ENCODE measurements around the gene STX3. TPM values are rescaled to one million over a fixed set of nuclear protein-coding genes. Genes with fewer than 3 reads are reported as not detected.

Gene STX3
- total and polyA plus RNA-seq, 2 of the 13 experiments (the other 11 are each of a cell fraction or from before 2014, with no cell fraction given): 16.5 to 24.0 TPM

DNA sequence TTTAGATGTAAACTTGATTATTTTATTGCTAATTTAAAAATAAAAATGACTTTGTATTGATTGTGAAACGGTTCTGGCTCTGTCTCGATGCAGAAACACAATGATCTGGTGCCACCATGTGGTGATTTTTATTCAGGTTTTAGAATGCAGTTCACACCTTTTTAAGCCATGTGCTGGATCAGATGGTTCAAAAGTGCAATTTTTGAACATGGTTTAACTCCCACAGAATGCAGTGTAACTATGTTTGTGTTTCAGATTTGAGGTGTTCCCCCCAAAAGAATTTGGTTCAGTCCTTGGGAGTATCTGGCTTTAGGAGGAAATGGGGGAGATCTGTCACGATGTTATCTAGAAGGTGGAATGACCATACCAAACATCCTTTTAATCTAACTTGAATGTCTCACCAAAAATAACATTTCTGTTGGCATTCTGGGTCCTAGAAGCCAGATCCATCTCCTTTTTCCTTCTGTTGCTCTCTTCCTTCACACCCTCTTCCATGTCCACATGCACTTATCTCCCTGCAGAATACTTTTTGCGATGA, 47.5 kb downstream of the STX3 start (continued):
- TF ChIP-seq, protein P1, sequence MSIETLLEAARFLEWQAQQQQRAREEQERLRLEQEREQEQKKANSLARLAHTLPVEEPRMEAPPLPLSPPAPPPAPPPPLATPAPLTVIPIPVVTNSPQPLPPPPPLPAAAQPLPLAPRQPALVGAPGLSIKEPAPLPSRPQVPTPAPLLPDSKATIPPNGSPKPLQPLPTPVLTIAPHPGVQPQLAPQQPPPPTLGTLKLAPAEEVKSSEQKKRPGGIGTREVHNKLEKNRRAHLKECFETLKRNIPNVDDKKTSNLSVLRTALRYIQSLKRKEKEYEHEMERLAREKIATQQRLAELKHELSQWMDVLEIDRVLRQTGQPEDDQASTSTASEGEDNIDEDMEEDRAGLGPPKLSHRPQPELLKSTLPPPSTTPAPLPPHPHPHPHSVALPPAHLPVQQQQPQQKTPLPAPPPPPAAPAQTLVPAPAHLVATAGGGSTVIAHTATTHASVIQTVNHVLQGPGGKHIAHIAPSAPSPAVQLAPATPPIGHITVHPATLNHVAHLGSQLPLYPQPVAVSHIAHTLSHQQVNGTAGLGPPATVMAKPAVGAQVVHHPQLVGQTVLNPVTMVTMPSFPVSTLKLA (IDR thresholded peaks at IDR 0.05): 0 out of 2 replicates have a peak, but pooled peaks have one; percentile 11
- TF ChIP-seq ZBTB25 (CRISPR knock-in tag; IDR thresholded peaks at IDR 0.05): 0 out of 2 replicates have a peak, but pooled peaks have one; percentile 35
- TF ChIP-seq ARHGAP35 (CRISPR knock-in tag; IDR thresholded peaks at IDR 0.05; ENCODE audit: borderline replicate concordance): no peak
- TF ChIP-seq SMC3 (IDR thresholded peaks at IDR 0.05; ENCODE audit: low read length): peak; percentile 76

DNA sequence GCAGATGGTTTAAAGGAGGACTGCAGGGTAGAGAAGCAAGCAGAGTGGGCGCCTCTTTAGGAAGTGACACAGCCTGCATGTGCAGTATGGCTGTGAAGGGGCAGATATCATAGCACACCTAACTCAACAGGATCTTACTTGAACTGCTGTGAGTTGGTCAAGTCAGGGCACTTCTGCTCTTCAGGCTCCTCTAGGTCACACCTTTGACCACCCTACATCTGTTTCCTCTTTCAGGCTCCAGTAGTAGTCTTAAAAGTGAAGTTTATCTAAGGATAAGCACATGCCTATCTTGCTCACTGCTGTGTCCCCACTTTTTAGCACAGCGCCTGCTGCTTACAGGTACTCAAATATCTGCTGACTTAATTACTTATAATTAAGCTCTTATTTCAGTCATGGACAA, 48.9 kb downstream of the STX3 start:
- no peak for FAIRE-seq
- Histone ChIP-seq H3K4me2 (ENCODE audit: low read depth, low read length) (no peak overlapping the region), H3K27ac (ENCODE audit: extremely low read length, insufficient read depth, low read length) (no peak overlapping the region), H3K4me3 (replicated peaks in 1 of 3; ENCODE audit: insufficient read depth in 1 of 3, low read depth in 2 of 3, low read length in 3 of 3) (no peak overlapping the region), H3K36me3 (replicated peaks in 1 of 2; ENCODE audit: control insufficient read depth in 1 of 2, insufficient read depth in 2 of 2, low read length in 2 of 2) (peaks cover 8 to 25% of the 10 kb centered on the region in 2 experiments), H3K9ac (ENCODE audit: insufficient read depth, low read depth, low read length) (no peak overlapping the region), H4K20me1 (ENCODE audit: insufficient read depth, low read length) (no peaks in the 10 kb centered on the region), H2AFZ (ENCODE audit: low read length) (no peak overlapping the region), H3K4me1 (ENCODE audit: insufficient read depth, low read length) (peaks cover 25% of the 10 kb centered on the region), H3K79me2 (ENCODE audit: insufficient read depth, low read length) (no peaks in the 10 kb centered on the region), H3K27me3 (ENCODE audit: control insufficient read depth in 1 of 2, insufficient read depth in 2 of 2, low read length in 2 of 2) (no peaks in the 10 kb centered on the region), H3K9me3 (ENCODE audit: low read length) (no peaks in the 10 kb centered on the region)
- ChIA-PET POLR2A (no interaction called here), CTCF (ENCODE audit: low intra/inter-chr PET ratio, low total read pairs) (no interaction called here)
- DNase-seq (ENCODE audit: low spot score): no peak
- WGBS (ENCODE audit: low lambda C conversion rate): 91% methylated on average over 2 of the region's 2 CpGs
- in situ Hi-C loops (cut with HindIII; ENCODE audit: extremely low pct_ligation_motif_present, low pct_unique_long_range_greater_than_20kb): loop anchor here (5.0 to 10.0 kb wide), 2 partner anchors 47 to 129 kb away; partner anchors contain the start of gene STX3
- ATAC-seq: no peak
- intact Hi-C loops (cut with micrococcal nuclease; ENCODE audit: unreplicated experiment): loop anchor here (5.0 to 10.0 kb wide), 2 partner anchors 139 to 252 kb away; partner anchors contain the start of gene PATL1
- no TSS peak for BruUV-seq (replicated peaks)
- TF ChIP-seq SAP130 (CRISPR knock-in tag; IDR thresholded peaks at IDR 0.05; ENCODE audit: low read depth) (no peak), PHF8 (CRISPR knock-in tag; IDR thresholded peaks at IDR 0.05) (no peak), ZNF124 (CRISPR knock-in tag; IDR thresholded peaks at IDR 0.05) (no peak), ZNF430 (CRISPR knock-in tag; IDR thresholded peaks at IDR 0.05) (no peak), HMGA1 (CRISPR knock-in tag; conservative IDR thresholded peaks at IDR 0.05) (no peak), ZNF326 (CRISPR knock-in tag; IDR thresholded peaks at IDR 0.05; ENCODE audit: borderline replicate concordance) (no peak), EP300 (IDR thresholded peaks at IDR 0.05; ENCODE audit: low read depth in 2 of 2, low read length in 2 of 2) (no peak), EP300 (CRISPR knock-in tag; IDR thresholded peaks at IDR 0.05; ENCODE audit: borderline replicate concordance) (no peak), RNF2 (conservative IDR thresholded peaks at IDR 0.05; ENCODE audit: low read depth) (no peak)
- TF ChIP-seq, protein P2, sequence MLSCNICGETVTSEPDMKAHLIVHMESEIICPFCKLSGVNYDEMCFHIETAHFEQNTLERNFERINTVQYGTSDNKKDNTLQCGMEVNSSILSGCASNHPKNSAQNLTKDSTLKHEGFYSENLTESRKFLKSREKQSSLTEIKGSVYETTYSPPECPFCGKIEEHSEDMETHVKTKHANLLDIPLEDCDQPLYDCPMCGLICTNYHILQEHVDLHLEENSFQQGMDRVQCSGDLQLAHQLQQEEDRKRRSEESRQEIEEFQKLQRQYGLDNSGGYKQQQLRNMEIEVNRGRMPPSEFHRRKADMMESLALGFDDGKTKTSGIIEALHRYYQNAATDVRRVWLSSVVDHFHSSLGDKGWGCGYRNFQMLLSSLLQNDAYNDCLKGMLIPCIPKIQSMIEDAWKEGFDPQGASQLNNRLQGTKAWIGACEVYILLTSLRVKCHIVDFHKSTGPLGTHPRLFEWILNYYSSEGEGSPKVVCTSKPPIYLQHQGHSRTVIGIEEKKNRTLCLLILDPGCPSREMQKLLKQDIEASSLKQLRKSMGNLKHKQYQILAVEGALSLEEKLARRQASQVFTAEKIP (CRISPR knock-in tag; IDR thresholded peaks at IDR 0.05; ENCODE audit: borderline replicate concordance): no peak
- TF ChIP-seq, protein P3, sequence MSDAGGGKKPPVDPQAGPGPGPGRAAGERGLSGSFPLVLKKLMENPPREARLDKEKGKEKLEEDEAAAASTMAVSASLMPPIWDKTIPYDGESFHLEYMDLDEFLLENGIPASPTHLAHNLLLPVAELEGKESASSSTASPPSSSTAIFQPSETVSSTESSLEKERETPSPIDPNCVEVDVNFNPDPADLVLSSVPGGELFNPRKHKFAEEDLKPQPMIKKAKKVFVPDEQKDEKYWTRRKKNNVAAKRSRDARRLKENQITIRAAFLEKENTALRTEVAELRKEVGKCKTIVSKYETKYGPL (CRISPR knock-in tag; IDR thresholded peaks at IDR 0.05): no peak
